DND-41 (cell line): Measurements from ENCODE around the gene FGF11.

ENCODE experiments used
- ATAC-seq: fragments of 200-7000 bp; cut with Tn5 transposase; 3 replicates; pipeline ENCODE4 v1.9.1; 2021; ENCODE audit warnings: low read depth; ENCODE audit not compliant: insufficient read depth
- DNase-seq: peaks from one replicate; pipeline ENCODE4 v3.0.0-alpha.2; 2020
- H2AFZ ChIP-seq: 2 replicates; pipeline ENCODE4 v1.6.0; 2012; ENCODE audit warnings: low read depth, low read length
- H3K27ac ChIP-seq: 2 replicates; pipeline ENCODE4 v1.5.1; 2012; ENCODE audit warnings: low read length, inconsistent platforms
- H3K27me3 ChIP-seq: fragments of 200-600 bp; sonication (generic); 2 replicates; pipeline ENCODE4 v1.6.0; 2012; ENCODE audit warnings: low read length, mild to moderate bottlenecking, inconsistent platforms; ENCODE audit not compliant: insufficient read depth, poor library complexity
- H3K36me3 ChIP-seq: 2 replicates; pipeline ENCODE4 v1.5.1; 2012; ENCODE audit warnings: low read length, inconsistent platforms; ENCODE audit not compliant: insufficient read depth
- H3K4me1 ChIP-seq: 2 replicates; pipeline ENCODE4 v1.5.1; 2012; ENCODE audit warnings: mild to moderate bottlenecking, low read length; ENCODE audit not compliant: insufficient read depth
- H3K4me2 ChIP-seq: 2 replicates; pipeline ENCODE4 v1.6.0; 2012; ENCODE audit warnings: mild to moderate bottlenecking, moderate library complexity, low read length, inconsistent platforms; ENCODE audit not compliant: insufficient read depth
- H3K4me3 ChIP-seq, 2 experiments: fragments of 200-600 bp in 1 of 2; shearing (Covaris generic) in 1 of 2; 2 replicates each; pipeline ENCODE4 v1.5.1; 2012 to 2016; ENCODE audit warnings: inconsistent platforms in 2 of 2, low read length in 2 of 2, mild to moderate bottlenecking in 2 of 2, low read depth in 1 of 2, moderate library complexity in 1 of 2
- H3K79me2 ChIP-seq: 2 replicates; pipeline ENCODE4 v1.6.0; 2012; ENCODE audit warnings: low read length, inconsistent platforms; ENCODE audit not compliant: insufficient read depth
- H3K9ac ChIP-seq: 2 replicates; pipeline ENCODE4 v1.6.0; 2012; ENCODE audit warnings: low read depth, mild to moderate bottlenecking, inconsistent platforms, low read length, moderate library complexity
- H3K9me3 ChIP-seq: 2 replicates; pipeline ENCODE4 v1.5.1; 2012; ENCODE audit warnings: low read length, moderate library complexity, mild to moderate bottlenecking, inconsistent platforms; ENCODE audit not compliant: insufficient read depth, severe bottlenecking
- H4K20me1 ChIP-seq: 2 replicates; pipeline ENCODE4 v1.6.0; 2012; ENCODE audit warnings: low read length; ENCODE audit not compliant: insufficient read depth
- EZH2 ChIP-seq: IDR thresholded peaks from 3 replicates; pipeline ENCODE4 v1.6.1; 2012; ENCODE audit warnings: borderline replicate concordance, low read depth, mild to moderate bottlenecking, moderate library complexity, low read length, inconsistent platforms; ENCODE audit not compliant: severe bottlenecking
- TF ChIP-seq, protein P1 (sequence below): IDR thresholded peaks from 2 replicates; pipeline ENCODE4 v1.5.1; 2012; ENCODE audit warnings: borderline replicate concordance, low read length, moderate library complexity, mild to moderate bottlenecking; ENCODE audit not compliant: poor library complexity, severe bottlenecking; ENCODE audit errors: extremely low read depth

Gene FGF11

DNA sequence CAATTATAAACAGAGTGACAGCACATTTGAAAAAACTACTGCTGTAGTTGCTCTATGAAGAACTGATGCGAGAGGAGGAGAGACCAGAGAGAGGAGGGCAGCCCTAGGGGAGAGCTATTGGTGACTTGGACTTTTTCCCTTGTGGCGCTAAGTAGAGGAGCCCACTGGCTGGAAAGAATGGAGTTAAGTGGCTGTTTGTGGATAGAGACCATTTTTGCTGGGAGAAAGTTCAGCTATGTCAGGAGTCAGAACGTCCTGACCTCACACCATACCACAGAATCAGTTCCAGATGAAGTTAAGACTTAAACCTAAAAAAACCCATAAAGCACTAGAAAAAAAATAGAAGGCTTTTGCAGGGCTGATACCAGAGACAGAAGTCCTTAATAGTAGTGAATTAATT is 46.9 kb downstream of the FGF11 start:
- H3K4me3 ChIP-seq, result peak overlapping the region in 1 of 2 experiments; percentile 70; a peak in 3 of 4 replicates
- peaks cover 59% of the 10 kb centered on the region for H3K4me1 ChIP-seq
- H3K9ac ChIP-seq, result peak overlapping the region; percentile 98
- peaks cover 57% of the 10 kb centered on the region for H4K20me1 ChIP-seq
- H2AFZ ChIP-seq, result no peak overlapping the region
- H3K9me3 ChIP-seq, result no peaks in the 10 kb centered on the region
- peak overlapping the region; percentile 41; the same call in 1 of the 2 replicates for H3K27ac ChIP-seq
- DNase-seq (no peak), ATAC-seq (no peak)
- peaks cover 34% of the 10 kb centered on the region for H3K36me3 ChIP-seq
- H3K79me2 ChIP-seq, result peaks cover 70% of the 10 kb centered on the region
- H3K27me3 ChIP-seq, result no peaks in the 10 kb centered on the region
- peak overlapping the region; percentile 80 for H3K4me2 ChIP-seq
- TF ChIP-seq, protein P1, sequence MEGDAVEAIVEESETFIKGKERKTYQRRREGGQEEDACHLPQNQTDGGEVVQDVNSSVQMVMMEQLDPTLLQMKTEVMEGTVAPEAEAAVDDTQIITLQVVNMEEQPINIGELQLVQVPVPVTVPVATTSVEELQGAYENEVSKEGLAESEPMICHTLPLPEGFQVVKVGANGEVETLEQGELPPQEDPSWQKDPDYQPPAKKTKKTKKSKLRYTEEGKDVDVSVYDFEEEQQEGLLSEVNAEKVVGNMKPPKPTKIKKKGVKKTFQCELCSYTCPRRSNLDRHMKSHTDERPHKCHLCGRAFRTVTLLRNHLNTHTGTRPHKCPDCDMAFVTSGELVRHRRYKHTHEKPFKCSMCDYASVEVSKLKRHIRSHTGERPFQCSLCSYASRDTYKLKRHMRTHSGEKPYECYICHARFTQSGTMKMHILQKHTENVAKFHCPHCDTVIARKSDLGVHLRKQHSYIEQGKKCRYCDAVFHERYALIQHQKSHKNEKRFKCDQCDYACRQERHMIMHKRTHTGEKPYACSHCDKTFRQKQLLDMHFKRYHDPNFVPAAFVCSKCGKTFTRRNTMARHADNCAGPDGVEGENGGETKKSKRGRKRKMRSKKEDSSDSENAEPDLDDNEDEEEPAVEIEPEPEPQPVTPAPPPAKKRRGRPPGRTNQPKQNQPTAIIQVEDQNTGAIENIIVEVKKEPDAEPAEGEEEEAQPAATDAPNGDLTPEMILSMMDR, result no peak
- TF ChIP-seq EZH2, result no peak

DNA sequence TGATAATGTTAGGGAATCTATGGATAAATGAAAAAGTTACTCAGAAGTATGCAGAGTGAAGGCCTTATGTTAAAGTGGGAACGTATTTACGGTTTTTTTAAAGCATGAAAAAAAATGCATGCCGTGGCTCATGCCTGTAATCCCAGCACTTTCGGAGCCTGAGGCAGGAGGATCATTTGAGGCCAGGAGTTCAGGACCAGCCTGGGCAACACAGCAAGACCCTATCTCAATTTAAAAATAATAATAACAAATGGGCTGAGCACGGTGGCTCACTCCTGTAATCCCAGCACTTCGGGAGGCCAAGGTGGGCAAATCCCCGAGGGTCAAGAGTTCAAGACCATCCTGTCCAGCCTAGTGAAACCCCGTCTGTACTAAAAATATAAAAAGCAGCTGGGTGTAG is 50.8 kb downstream of the FGF11 start:
- H3K27ac ChIP-seq, result no peak overlapping the region
- H3K4me3 ChIP-seq, result no peak overlapping the region
- peaks cover 87% of the 10 kb centered on the region for H4K20me1 ChIP-seq
- H2AFZ ChIP-seq, result no peak overlapping the region
- H3K9ac ChIP-seq, result no peak overlapping the region
- H3K9me3 ChIP-seq, result no peaks in the 10 kb centered on the region
- peaks cover 52% of the 10 kb centered on the region for H3K36me3 ChIP-seq
- H3K27me3 ChIP-seq, result no peaks in the 10 kb centered on the region
- peaks cover 99% of the 10 kb centered on the region for H3K79me2 ChIP-seq
- H3K4me1 ChIP-seq, result peaks cover 52% of the 10 kb centered on the region
- DNase-seq (no peak), ATAC-seq (no peak)
- H3K4me2 ChIP-seq, result peak overlapping the region; percentile 47; the same call in 1 of the 2 replicates
- TF ChIP-seq, protein P1, result no peak
- TF ChIP-seq EZH2, result no peak

DNA sequence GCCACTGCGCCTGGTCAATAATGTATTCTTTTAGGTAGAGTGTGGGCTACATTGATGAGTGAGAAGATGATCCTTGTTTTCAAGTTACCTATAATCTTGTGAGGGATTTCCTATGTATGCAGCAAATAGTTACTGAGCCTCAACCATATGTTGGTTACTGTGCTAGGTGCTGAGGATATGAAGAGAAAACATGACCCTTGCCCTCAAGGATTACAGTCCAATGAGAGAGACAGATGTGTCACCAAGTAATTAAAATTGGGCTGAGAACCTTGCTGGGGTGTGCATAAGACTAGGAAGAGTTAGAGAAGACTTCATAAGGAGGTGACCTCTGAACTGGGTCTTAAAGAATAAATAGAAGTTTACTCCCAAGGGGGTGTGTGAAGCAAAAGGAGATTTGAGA is 52.3 kb downstream of the FGF11 start:
- ATAC-seq (no peak), DNase-seq (no peak)
- H3K27me3 ChIP-seq, result no peaks in the 10 kb centered on the region
- H3K4me3 ChIP-seq, result no peak overlapping the region
- H2AFZ ChIP-seq, result no peak overlapping the region
- H3K4me2 ChIP-seq, result peak overlapping the region; percentile 4; the same call in 1 of the 2 replicates
- no peak for TF ChIP-seq EZH2
- TF ChIP-seq, protein P1, result no peak
- peaks cover 90% of the 10 kb centered on the region for H4K20me1 ChIP-seq
- H3K79me2 ChIP-seq, result peaks cover 99% of the 10 kb centered on the region
- H3K4me1 ChIP-seq, result peaks cover 39% of the 10 kb centered on the region
- H3K27ac ChIP-seq, result no peak overlapping the region
- H3K9me3 ChIP-seq, result no peaks in the 10 kb centered on the region
- H3K9ac ChIP-seq, result no peak overlapping the region
- H3K36me3 ChIP-seq, result peaks cover 59% of the 10 kb centered on the region

DNA sequence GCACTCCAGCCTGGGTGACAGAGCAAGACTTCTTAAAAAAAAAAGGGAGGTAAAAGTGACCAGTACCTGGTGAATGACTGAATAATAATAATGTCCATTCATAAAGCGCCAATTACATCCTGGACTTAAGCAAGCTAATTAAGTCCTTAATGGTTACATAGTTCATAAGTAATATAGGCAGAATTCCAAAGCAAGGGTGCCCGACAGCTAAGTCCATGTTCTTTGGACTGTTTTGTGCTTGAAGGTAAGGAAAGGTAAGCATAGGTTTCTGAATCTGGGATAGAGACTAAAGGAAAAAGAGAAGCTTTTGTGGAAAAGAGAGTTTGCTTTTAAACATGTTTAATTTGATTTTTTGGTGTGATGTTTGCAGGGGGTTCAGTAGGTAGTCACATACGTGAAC is 54.6 kb downstream of the FGF11 start:
- DNase-seq, result no peak
- Histone ChIP-seq H3K4me2 (no peak overlapping the region), H3K4me1 (peaks cover 20% of the 10 kb centered on the region; the same call in 1 of the 2 replicates), H2AFZ (no peak overlapping the region), H3K4me3 (no peak overlapping the region), H3K9ac (no peak overlapping the region), H3K36me3 (peaks cover 71% of the 10 kb centered on the region), H3K9me3 (no peaks in the 10 kb centered on the region), H3K27ac (no peak overlapping the region), H3K27me3 (no peaks in the 10 kb centered on the region), H4K20me1 (peaks cover 85% of the 10 kb centered on the region), H3K79me2 (peaks cover 83% of the 10 kb centered on the region)
- no peak for ATAC-seq
- TF ChIP-seq EZH2, result no peak
- TF ChIP-seq, protein P1, result no peak
